ENCODE data around the gene HEPACAM2.

HEPACAM2 gene

GRCh38 chr7:93203496-93203895 is 22.8 kb downstream of the HEPACAM2 start:
- no peak for DNase-seq (ENCODE audit: low read depth in 3 of 3, low spot score in 1 of 3)

- DNase-seq (ENCODE audit: low read depth in 3 of 3, low spot score in 1 of 3) = no peak
Measured at GRCh38 chr7:93202594-93203250, 23.5 kb downstream of the HEPACAM2 start.

- no peak for DNase-seq (ENCODE audit: low read depth in 3 of 3, low spot score in 1 of 3)
Measured at GRCh38 chr7:93198472-93198871, 27.8 kb downstream of the HEPACAM2 start.

- DNase-seq (ENCODE audit: low read depth in 3 of 3, low spot score in 1 of 3) = no peak
Measured at GRCh38 chr7:93196336-93196735, 29.9 kb downstream of the HEPACAM2 start.

- DNase-seq (ENCODE audit: low read depth in 3 of 3, low spot score in 1 of 3) = no peak
Measured at GRCh38 chr7:93194386-93194785, 31.9 kb downstream of the HEPACAM2 start.

- no peak for DNase-seq (ENCODE audit: low read depth in 3 of 3, low spot score in 1 of 3)
Measured at GRCh38 chr7:93188870-93189634, 37.2 kb downstream of the HEPACAM2 start.

GRCh38 chr7:93185303-93186027 is 40.8 kb downstream of the HEPACAM2 start:
- no peak for DNase-seq (ENCODE audit: low read depth in 3 of 3, low spot score in 1 of 3)

GRCh38 chr7:93179173-93179572 is 47.1 kb downstream of the HEPACAM2 start:
- no peak for DNase-seq (ENCODE audit: low read depth in 3 of 3, low spot score in 1 of 3)

- no peak for DNase-seq (ENCODE audit: low read depth in 3 of 3, low spot score in 1 of 3)
Measured at GRCh38 chr7:93178213-93178612, 48.1 kb downstream of the HEPACAM2 start.

GRCh38 chr7:93176992-93177580 is 49.2 kb downstream of the HEPACAM2 start:
- no peak for DNase-seq (ENCODE audit: low read depth in 3 of 3, low spot score in 1 of 3)

- DNase-seq (ENCODE audit: low read depth in 3 of 3, low spot score in 1 of 3) = no peak
Measured at GRCh38 chr7:93175219-93175618, 51.0 kb downstream of the HEPACAM2 start.

GRCh38 chr7:93172683-93173082 is 53.6 kb downstream of the HEPACAM2 start:
- DNase-seq (ENCODE audit: low read depth in 3 of 3, low spot score in 1 of 3) = no peak

- DNase-seq (ENCODE audit: low read depth in 3 of 3, low spot score in 1 of 3) = no peak
Measured at GRCh38 chr7:93171606-93172226, 54.6 kb downstream of the HEPACAM2 start.

- no peak for DNase-seq (ENCODE audit: low read depth in 3 of 3, low spot score in 1 of 3)
Measured at GRCh38 chr7:93165447-93165846, 60.8 kb downstream of the HEPACAM2 start.

GRCh38 chr7:93164766-93165165 is 61.5 kb downstream of the HEPACAM2 start:
- no peak for DNase-seq (ENCODE audit: low read depth in 3 of 3, low spot score in 1 of 3)

- no peak for DNase-seq (ENCODE audit: low read depth in 3 of 3, low spot score in 1 of 3)
Measured at GRCh38 chr7:93161181-93161762, 65.0 kb downstream of the HEPACAM2 start.

GRCh38 chr7:93160410-93160809 is 65.9 kb downstream of the HEPACAM2 start:
- no peak for DNase-seq (ENCODE audit: low read depth in 3 of 3, low spot score in 1 of 3)

- DNase-seq (ENCODE audit: low read depth in 3 of 3, low spot score in 1 of 3) = no peak
Measured at GRCh38 chr7:93159490-93159889, 66.8 kb downstream of the HEPACAM2 start.

GRCh38 chr7:93156884-93157283 is 69.4 kb downstream of the HEPACAM2 start:
- DNase-seq (ENCODE audit: low read depth in 3 of 3, low spot score in 1 of 3) = no peak

- DNase-seq (ENCODE audit: low read depth in 3 of 3, low spot score in 1 of 3) = no peak
Measured at GRCh38 chr7:93150200-93150835, 76.0 kb downstream of the HEPACAM2 start.
